ENCODE data around the gene SLC26A8.
"Not testable (repeated sequence)": the region's sequence is repeated elsewhere in the genome, so short reads cannot be mapped to it uniquely, and the experiment has no call there.

Gene SLC26A8

DNA sequence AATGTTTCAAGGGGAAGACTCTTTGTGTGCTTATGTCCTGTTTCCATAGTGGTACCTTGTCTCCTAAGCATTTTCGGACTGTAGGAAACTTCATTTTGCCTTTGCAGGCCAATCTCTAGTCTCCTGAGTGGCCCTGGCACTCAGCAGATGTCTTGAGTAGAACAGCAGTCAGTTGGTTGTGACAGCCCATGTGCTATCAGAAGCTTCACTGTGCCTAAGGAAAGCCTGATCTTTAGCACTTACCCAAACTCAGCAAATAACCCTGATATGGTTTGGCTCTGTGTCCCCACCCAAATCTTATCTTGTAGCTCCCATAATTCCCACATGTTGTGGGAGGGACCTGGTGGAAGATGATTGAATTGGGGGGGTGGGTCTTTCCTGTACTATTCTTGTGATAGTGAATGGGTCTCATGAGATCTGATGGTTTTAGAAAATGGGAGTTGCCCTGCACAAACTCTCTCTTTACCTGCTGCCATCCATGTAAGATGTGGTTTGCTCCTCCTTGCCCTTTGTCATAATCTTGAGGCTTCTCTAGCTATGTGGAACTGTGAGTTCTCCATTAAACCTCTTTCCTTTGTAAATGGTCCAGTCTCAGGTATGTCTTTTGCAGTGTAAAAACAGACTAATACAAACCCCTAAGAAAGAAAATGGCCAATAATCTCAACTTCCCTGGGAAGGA is 87.6 kb downstream of the SLC26A8 start:
- FAIRE-seq = no peak

GRCh38 chr6:35935469-35935868 is 89.0 kb downstream of the SLC26A8 start:
- FAIRE-seq = no peak

GRCh38 chr6:35933844-35934243 is 90.6 kb downstream of the SLC26A8 start:
- no peak for FAIRE-seq

GRCh38 chr6:35931873-35932272 is 92.6 kb downstream of the SLC26A8 start:
- FAIRE-seq = not testable (repeated sequence)

DNA sequence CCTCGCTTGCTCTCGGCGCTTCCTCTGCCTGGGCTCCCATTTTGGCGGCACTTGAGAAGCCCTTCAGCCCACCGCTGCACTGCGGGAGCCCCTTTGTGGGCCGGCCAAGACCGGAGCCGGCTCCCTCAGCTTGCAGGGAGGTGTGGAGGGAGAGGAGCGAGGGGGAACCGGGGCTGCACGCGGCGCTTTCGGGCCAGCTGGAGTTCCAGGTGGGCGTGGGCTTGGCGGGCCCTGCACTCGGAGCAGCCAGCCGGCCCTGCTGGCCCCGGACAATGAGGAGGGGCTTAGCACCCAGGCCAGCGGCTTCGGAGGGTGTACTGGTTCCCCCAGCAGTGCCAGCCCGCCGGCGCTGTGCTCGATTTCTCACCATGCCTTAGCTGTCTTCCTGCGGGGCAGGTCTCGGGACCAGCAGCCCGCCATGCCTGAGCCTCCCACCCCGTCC is 93.3 kb downstream of the SLC26A8 start:
- FAIRE-seq = no peak

GRCh38 chr6:35929601-35930000 is 94.8 kb downstream of the SLC26A8 start:
- no peak for FAIRE-seq

GRCh38 chr6:35926509-35927215 is 97.8 kb downstream of the SLC26A8 start:
- no peak for FAIRE-seq

- no peak for FAIRE-seq
Measured at GRCh38 chr6:35925961-35926360, 98.5 kb downstream of the SLC26A8 start.

GRCh38 chr6:35924146-35924545 is 100.3 kb downstream of the SLC26A8 start:
- FAIRE-seq = no peak

GRCh38 chr6:35922139-35922554 is 102.3 kb downstream of the SLC26A8 start:
- FAIRE-seq = no peak

- FAIRE-seq = peak; percentile 27
Measured at GRCh38 chr6:35920793-35921732, 103.4 kb downstream of the SLC26A8 start, which contains the start of gene SRPK1. SRPK1 (minus strand) TSS chr6:35921098; CDS start chr6:35921056, 42 bp downstream.

DNA sequence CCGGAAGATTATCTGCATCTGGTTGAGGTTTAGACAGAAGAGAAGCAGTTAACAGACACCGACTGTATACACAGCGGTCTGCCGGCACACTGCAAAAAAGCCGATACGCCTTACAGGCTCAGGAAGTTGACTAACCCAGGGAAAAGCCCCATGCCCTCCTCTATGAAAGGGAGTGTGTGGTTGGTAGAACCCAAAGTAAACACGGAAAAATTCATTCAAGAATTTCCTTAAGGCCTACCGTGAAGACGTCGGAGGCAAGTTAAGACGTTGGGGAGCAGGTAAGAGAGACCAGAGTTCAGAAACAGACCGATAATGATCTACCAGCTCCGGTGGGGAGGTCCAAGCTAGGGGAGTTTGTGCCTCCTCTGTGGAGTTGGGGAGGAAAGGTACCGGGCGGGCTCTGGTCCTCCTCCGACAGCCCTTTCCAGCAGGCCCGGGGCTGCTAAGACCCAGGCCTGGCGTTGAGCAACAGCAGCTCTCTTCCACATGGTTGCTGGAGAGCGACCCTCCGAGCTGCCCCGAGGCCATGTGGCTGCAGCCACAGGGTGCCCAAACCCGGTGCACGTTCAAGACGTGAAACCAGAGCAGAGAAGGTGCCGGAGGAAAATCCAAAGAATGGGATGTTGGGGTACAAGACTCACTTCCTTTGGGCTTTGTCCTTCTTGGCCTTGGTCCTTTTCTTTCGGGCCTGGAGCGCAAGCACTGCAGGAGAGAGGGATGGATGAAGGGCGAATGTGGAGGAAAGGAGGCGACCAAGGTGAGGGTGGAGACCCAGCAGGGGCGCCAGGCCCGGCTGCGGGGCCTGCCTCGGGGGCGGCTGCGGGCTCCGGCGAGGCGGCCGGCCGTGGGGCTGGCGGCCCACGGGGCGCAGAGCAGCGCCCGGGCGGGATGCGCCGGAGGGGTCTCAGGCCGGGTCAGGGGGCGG is 104.4 kb downstream of the SLC26A8 start:
- FAIRE-seq = no peak

- no peak for FAIRE-seq
Measured at GRCh38 chr6:35919085-35919826, 105.2 kb downstream of the SLC26A8 start.

DNA sequence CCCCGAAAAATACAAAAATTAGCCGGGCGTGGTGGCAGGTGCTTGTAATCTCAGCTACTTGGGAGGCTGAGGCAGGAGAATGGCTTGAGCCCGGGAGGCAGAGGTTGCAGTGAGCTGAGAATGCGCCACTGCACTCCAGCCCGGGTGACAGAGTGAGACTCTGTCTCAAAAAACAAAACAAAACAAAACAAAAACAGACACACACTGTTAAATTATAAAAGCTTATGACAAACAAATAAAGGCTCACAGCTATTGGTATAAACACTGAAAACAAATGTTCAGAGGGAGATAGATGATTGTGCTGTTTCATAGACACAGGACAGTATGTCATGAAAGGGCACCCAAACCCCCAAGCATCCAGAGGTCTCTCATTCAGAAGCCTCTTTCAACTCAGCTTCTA is 107.5 kb downstream of the SLC26A8 start:
- FAIRE-seq = not testable (repeated sequence)

- FAIRE-seq = no peak
Measured at GRCh38 chr6:35916056-35916455, 108.4 kb downstream of the SLC26A8 start.

GRCh38 chr6:35914536-35914935 is 109.9 kb downstream of the SLC26A8 start:
- no peak for FAIRE-seq

- FAIRE-seq = no peak
Measured at GRCh38 chr6:35911871-35912653, 112.4 kb downstream of the SLC26A8 start.

DNA sequence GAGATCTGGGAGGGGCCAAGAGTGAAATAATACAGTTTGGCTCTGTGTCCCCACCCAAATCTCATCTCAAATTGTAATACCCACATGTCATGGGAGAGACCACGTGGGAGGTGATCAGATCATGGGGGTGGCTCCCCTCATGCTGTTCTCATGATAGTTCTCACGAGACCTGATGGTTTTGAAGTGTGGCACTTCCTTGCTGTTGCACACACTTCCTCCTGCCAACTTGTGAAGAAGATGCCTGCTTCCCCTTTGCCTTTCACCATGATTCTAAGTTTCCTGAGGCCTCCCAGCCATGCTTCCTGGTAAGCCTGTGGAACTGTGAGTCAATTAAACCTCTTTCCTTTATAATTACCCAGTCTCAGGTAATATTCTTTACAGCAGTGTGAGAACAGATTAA is 114.9 kb downstream of the SLC26A8 start:
- not testable (repeated sequence) for FAIRE-seq

- FAIRE-seq = not testable (repeated sequence)
Measured at GRCh38 chr6:35908753-35909401, 115.6 kb downstream of the SLC26A8 start.

DNA sequence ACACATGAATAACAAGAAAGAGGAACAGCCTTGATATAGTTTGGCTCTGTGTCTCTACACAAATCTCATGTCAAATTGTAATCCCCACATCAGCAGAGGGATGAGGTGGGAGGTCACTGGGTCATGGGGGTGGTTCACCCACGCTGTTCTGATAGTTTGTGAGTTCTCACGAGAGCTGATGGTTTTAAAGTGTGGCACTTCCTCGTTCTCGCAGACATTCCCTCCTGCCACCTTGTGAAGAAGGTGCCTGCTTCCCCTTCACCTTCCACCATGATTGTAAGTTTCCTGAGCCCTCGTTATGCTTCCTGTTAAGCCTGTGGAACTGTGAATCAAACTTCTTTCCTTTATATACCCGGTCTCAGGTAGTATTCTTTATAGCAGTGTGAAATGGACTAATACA is 116.7 kb downstream of the SLC26A8 start:
- FAIRE-seq = no peak
